A204.1 (cell line): ENCODE results near the gene RASAL2.

Experiments
- FAIRE-seq: peaks from 2 replicates; lab custom pipeline; 2012; peaks lifted over from hg19 to GRCh38; lab: Jason Lieb, UNC

Gene RASAL2

DNA sequence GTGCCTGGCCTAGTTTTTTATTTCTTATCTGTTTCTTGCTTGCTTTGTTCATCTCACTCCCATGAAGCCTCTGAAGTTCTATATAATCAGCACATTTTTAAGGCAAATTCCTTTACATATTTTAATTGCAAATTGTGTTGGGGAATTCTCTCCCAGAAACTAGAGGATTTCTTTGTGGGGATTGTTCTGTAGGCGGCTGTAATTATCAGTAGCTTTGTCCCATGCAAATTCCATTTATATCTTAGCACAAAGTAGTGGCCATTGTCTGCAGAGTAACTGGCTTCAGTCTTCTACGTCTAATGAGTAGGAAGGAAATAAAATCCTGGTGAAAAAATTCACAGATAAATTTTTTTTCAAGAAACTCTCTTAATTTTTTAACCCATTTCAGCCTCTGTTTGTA is 367.2 kb downstream of the RASAL2 start:
- no peak for FAIRE-seq

DNA sequence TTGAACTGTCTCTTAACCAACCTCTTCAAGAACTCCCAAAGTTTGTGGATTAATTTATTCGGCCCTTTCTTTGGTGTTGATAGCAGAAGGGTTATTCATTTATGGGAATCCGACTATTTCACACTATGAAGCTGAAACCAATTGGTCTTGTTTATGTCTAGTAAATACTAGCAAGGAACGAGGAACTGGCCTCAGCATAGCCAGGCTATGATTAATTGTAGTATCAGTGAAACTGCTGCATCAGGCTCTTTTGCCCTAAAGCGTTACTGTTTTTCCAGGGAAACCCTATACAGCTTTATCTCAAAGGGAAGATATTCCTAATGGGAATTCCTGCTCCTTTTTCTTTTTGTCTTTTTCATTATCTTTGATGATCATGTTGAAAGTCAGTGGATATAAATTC is 367.8 kb downstream of the RASAL2 start:
- no peak for FAIRE-seq

DNA sequence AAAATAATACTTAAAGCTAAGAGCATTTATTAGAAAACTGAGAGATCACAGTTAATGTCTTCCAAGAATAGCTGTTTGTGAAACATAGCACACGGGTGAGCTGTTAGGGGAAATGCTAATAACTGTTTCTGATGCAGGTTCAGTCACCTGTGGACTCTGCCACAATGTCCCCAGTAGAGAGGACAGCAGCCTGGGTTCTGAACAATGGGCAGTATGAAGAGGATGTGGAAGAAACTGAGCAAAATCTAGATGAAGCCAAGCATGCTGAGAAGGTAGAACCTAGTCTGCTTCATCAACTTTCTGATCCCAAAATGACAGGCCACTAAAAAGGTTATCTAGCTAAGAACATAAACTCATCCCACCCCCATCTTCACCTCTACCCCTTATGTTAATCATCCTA is 370.2 kb downstream of the RASAL2 start:
- no peak for FAIRE-seq

DNA sequence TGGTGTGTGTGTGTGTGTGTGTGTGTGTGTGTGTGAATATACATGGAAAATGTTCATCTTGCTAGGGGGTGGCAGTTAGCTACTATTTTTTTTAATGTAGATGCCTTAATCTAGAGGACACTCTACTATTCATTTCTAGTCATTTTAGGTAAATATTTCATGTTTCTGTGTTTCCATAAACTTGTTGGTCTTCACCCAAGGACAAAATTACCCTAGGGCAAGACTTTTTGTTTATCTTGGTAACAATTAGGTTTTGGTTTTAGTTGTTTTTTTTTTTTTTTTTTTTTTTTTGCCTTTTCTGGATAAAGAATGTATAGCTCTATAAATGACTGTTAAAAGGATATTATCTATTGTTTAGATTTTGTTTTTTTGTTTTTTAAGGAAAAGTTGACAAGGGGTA is 370.7 kb downstream of the RASAL2 start:
- FAIRE-seq = no peak

DNA sequence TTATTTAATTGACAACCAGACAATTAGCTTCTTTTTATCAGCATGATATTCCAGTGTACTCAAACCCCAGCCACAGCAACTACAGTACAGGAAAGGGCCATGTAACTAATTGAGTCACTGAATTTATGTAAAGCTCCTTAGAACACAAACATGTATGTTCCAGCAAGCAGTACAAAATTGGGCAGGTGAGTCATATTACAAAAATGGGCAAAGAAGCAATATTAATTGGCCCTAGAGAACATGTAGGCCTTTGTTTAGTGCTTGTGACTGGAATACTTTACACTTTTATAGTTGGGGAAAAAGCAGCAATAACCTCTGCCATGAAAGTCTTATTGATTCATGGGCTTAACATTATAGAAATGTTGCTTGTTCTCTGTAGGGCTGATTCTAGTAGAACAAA is 371.1 kb downstream of the RASAL2 start:
- no peak for FAIRE-seq

DNA sequence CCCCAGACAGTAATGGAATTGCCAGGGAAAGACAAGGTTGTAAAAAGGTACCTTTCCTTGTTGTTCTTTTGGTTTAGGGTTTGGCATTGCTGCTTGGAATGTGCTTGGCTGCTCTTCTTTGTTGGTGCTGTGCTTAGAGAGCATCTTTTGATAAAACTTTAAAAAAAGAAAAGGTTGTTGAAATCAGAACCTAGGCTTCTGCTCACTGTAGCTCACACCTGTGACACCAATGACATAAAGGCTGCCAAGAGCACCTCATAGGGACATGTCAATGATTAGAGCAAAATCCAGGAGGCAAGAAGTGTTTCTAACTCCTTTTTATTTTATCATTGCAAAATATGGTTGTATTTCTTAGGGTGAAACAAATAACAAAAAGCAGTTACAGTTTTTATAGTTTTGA is 373.9 kb downstream of the RASAL2 start:
- FAIRE-seq = no peak

DNA sequence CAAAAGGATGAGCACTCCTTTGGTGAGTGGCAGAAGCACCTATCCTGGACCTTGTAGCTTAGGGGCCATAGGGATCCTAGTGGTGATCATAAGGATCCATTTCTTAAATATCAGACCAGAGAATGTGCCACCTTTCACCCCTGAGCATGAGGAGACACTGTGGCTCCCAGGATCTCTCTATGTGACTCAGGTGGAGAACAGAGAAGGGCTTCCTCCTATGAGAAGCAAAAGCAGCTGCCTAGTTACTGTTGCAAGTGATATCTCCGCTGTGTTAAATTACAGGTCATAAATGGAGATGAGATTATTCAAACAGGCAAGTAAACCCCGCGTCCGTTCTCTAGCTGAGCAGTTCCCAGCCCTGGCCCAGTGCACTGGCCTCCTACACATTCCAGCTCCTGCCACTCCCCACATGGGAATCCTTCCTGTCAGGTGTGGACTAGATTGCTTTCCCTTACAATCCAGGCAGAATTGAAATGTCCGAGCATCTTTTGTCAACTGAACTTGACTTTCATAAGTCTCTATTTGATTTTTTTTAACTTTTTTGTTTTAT is 376.6 kb downstream of the RASAL2 start:
- FAIRE-seq = no peak

DNA sequence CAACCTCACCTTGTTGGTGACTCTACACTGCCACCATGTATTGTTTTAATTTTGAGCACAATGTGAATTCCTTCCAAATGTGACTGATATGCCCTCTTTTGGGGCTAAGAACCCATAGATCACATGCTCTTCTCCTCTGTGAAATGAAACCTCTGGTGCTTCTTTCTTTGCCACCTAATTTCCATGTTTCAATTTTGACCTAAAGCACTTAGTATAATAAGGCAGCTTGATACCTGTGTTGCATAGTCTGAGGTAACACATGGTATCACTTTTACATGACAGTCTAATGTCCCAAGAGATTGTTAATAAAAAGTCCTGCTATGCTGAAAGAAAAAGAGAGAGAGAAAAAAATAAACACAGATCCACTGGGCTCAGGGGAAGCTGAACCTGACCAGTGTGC is 378.6 kb downstream of the RASAL2 start:
- no peak for FAIRE-seq

DNA sequence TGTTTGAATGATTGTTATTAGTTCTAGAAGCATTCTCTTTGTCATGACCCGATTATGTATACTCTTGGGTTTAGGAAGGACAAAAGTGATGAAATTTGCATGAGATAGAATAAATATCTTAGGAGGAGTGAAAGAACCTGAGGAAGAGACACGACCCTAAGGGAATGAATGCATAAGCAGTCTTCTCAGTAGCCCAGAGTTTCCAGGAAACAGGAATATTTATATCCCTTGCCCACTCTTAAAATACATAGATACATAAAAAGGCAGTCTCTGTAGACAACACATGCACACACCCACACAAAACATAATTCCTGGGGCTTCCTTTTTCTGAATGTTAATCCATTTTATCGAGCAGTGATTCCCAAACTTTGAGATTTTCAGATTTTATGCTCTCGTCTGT is 383.5 kb downstream of the RASAL2 start:
- FAIRE-seq = no peak

DNA sequence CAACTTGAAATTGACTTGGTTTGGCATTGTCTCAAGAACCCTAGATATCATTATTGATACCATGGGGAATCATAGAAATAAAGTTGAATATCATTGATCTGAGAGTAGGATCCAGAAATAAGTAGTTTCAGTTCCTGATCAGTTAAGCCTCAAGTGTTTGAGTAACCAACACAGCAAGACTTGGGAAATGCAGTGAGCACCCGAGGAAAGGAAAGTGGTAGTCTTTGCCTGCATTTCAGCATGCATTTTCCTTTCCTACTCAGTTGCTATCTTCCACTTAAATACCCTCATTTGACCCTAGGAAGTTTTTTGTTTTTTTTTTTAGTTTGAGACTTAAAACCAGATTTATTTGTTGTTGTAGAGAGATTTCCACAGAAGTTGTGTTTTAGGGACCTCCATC is 383.9 kb downstream of the RASAL2 start:
- FAIRE-seq = no peak

DNA sequence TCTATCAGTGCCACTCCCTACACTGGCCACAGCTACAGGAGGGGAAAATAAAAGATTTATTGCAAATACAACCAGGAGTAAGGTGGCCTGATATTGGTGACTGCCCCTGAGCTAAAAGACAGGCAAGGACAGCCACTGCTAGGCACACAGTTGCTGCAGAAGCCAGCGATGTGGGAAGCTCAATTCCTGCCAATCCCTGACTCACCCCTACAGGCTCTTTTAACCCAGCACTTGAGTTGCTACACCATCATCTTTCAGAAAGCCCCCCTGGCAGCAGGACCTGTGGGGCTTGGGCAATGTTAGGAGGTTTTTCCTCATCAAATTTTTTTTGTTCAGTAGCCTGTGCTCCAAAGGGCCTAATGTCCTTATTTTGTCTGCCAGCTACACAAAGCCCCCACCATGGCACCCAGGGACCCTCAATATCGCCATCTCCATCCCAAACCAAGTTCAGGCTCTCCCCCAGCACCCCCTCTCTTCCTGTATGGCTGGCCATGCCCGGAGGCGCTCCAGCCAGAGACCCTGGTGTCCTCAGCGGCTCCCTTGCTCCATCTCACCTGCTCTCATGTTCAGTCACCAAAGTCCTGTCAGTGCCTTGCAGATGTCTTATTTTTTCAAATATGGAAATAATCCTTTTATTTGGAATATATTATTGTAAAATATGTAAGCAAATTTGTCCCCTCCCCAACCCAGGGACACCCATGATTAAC is 389.5 kb downstream of the RASAL2 start:
- no peak for FAIRE-seq

DNA sequence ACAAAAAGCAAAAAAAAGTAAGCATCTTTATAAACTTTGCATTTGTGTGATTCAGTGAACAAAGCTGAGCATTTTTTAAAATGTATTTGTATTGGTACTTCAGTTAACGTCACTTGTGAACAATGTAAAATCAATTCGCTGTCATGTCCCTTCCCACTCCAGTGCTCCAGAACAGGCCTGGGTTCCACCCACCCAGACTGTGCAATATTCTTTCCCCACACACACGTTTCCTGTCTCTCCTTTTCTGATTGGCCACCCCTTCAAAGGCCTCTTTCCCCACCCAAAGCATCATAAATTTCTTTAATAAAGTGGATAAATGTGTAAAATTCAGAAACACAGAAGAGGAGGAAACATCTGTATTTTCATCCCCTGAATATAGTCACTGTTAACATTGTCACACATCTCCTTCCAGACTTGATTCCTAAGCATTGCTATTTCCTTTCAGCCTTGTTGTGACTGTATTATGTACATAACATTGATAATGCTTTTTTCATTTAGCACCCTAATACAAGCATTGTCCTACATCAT is 390.9 kb downstream of the RASAL2 start:
- FAIRE-seq = no peak

DNA sequence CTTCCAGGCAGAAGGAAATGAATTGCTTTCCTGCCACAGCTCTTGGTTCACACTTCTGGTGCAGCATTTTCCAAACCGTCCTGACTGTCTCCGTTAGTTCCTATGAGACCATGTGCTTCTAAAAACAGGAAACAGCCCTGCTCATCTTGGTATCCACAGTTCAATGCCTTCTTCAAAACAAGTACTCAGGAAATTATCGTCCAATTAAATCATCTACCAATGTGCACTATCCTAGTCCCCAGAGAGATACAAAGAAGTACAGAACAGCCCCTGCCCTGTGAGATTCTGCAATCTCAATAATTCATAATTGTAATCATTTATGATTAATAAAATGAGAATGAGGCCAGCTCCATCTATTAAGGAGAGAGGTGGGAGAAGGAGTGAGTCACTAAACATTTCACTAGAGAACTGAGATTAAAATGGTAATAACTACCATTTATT is 391.7 kb downstream of the RASAL2 start:
- no peak for FAIRE-seq

DNA sequence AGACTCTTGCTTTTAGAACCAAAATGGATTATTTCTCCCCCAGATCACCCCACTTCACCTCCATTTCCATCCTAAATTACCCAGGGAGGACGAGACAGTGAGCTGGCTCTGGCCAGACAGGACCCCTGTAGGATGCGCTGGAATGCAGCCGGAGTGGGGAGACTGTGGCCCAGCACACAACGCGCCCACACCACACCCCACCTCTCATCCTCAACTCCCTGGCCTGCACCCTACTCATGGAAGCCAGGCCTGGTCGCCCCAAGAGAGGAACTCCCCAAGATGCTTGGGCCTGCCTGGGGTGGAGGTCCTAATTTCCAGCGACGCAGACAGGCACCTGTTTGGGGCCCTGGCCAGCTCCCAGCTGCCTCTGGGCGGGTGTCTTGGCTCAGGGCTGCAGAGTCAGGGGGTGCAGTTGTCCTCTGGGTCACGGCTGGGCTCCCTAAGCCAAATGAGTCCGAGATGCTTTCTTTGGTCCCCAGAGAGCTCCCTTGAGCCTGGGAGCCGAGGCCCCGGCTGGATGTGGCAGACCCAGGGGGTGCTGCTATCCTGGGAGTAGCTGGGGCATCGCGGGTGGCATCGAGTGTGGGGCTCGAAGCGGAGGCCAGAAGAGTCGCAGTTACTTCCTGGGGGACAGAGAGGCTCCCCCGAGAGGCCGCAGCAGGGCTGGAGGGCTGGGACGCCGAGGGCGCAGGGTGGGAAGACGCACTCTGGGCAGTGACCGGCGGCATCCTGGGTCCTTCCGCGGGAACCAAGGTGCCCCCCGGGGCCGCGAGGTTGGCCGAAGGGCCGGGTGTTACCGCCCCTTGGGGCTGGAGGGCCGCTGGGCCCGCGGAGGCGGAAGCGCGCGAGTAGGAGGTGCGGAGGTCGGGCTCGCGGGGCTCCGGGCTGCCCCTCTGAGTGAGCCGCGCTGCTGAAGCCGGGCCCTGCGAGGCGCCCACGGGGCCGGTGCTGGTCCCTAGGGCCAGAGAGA is 392.5 kb downstream of the RASAL2 start:
- no peak for FAIRE-seq

DNA sequence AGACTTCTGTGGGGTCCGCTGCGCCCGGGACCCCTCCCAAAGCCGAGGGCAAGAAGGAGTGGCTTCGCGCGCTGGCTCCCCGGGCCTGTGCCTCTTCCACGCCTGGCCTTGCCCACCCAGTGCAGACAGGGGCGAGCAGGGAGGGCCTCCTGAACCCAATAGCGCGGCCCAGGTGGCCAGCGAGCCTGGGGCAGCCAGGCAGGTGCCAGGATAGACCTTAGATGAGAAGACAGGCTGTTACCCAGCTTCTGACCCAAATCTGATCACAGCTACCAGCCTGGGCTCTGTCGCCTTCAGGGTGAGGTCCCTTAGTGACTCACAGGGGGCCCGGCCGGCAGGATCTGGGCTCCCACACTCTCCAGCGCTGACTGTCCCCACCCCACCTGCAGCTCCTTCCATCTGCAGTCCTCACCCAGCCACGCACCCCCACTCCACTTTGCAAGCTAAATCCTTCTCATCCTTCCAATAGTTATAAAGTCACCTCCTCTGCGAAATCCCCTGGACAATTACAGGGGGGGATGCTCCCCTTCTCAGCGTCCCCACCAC is 393.2 kb downstream of the RASAL2 start:
- FAIRE-seq = no peak

DNA sequence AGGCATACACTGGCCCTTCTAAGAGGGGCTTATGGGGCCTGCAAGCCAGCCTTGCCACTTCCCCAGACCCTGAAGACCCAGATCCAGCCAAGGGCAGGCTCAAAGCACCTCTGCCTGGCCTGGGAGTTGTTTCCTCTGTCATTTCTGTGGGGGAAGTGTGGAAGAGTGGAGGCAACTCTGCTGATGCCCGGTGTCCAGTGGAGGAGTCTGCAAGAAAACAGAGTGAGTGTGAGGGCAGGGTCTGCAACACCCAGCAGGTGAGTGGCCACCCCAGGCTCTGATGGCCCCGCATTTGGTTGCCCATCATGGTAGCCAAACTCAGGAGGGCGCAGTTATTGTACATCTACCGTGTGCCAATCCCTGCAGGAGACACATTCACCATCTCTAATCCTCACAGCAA is 394.5 kb downstream of the RASAL2 start:
- no peak for FAIRE-seq

DNA sequence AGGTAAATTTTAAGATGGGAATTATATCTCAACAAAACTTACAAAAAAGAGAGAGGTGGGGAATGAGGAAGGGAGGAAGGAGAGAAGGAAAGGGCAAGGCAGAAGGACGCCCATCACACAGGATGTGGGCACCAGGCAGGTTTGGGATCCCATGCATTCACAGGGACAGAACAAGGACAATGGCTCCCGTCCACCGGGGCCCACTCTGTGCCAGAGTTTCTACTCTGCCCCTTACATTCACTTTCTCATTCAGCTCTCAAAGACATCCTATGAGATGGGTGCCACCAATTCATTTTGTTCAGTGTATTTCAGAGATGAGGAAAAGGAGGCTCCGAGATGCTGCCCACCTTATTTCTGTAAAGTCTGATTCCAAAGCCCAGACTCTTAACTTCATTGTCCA is 395.5 kb downstream of the RASAL2 start:
- no peak for FAIRE-seq

DNA sequence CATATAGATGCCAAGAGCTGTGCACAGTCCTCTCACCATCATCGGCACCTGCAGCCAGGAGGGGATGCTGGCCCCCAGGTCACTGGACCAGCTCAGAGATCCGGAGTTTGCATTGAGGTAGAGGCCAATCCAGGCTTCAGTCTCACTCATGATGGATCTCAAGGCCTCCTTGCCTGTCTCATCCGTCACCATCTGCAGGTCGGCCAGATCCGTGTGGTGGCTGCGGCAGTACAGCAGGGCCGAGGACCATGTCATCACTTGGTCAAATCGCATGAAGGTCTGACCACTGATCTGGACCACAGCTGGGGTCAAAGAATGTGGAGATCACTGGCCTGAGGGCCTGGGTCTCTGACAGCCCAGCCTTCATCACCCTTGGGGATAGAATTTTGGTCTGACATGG is 396.2 kb downstream of the RASAL2 start:
- FAIRE-seq = no peak

DNA sequence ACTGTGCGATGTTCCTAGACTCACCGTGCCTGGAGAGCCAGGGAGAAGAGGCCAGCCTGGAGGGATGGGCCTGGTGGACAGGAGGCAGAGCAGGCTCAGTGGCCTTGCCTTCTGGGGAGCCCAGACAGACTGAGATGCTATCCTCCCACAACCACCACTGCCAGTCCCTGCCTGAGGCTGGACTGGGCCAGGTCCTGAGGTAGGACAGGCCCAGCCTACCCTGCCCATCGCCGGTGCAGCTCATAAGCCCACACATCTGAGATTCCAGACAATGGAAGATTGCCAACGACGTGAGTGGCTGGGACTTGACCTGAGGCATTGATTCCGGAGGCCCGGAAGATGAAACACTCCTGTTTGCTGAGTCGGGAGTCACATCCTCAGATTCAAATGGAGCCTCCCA is 397.1 kb downstream of the RASAL2 start:
- FAIRE-seq = no peak

DNA sequence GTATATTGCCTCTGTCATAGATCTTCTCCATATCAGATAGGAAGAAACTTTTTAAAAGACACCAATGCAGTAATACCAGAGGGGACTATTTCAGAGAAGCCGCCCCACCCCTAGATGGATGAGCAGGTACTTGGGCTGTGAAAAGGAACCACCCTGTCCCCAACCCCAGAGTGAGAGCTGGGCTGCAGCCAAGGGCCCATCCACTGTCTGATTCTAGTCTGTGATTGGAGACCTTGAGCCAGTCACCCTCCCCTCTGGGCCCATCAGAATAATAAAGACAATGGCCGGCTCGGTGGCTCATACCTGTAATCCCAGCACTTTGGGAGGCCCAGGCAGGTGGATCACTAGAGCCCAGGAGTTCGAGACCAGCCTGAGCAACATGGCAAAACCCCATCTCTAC is 397.8 kb downstream of the RASAL2 start:
- no peak for FAIRE-seq

DNA sequence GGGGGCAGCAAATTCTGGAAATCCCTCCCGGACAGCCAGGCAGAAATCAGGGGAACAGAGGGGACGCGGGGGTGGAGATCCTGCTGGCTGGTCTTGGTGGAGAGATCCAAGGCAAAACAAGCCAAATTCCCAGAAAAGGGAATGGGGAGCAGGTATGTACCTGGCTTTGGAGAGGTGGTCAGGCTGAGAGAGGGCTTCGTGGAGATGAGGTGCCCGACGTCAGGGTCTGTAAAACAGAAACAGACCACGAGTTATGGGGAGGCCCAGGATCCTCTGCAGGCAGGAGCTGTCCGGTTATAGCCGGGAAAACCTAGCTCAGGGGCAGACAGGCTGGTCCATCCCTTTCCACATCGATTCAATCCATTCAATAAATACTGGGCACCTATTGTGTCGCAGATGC is 398.4 kb downstream of the RASAL2 start:
- no peak for FAIRE-seq

DNA sequence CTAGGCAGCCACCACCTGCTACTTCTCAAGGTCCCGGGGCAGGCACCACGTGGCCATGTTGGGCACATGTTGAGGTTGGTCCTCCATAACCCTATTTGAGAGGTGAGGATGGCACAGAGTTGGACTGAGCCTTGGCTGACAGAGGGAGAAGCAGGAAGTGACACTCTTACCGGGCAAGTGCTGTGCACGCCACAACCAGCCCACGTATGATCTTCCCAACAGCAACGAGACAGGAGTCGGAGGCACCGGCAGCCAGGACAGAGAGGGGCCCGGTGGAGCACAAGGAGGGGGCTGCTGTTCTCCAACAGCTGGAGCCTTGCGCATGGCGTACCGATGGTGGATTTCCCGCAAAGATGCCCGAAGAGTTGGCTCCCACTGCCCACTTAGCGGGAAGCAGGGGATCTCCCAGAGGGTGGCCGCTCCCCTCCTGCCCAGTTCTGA is 399.4 kb downstream of the RASAL2 start:
- FAIRE-seq = no peak

DNA sequence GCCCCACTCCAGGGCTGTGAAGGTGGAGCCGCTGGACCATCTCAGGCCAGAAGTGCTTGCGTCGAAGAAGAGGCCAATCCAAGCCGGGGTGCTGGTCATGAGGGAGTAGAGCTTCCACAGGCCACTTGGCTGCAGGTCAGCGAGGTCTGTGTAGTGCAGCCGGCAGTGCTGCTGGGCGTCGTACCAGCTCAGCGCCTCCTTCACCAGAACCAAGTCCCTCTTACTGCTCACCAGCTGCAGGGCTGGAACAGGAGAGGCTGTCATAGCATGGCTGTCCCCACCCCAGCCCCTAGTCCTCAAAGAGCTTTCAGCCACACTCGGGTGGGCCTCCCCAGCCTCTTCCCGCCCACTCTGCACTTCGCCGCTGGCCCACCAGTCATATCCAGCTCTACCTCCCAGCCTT is 400.7 kb downstream of the RASAL2 start:
- no peak for FAIRE-seq
